GM23338 (cell line): ENCODE measurements around the gene PPP6R2. TPM values are rescaled to one million over a fixed set of nuclear protein-coding genes. Genes with fewer than 3 reads are reported as not detected.

Experiments
- ATAC-seq: fragments of 200-7000 bp; cut with Tn5 transposase; 3 replicates; pipeline ENCODE4 v1.9.1; 2020
- DNase-seq: peaks from one replicate; pipeline ENCODE4 v3.0.0-alpha.2; 2015; ENCODE audit warnings: low spot score
- H2AFZ ChIP-seq: fragments of 200-600 bp; sonication (generic); 2 replicates; pipeline ENCODE4 v1.8.0; 2016; ENCODE audit warnings: antibody characterized with exemption, mild to moderate bottlenecking, moderate library complexity
- H3F3A ChIP-seq: fragments of 200-600 bp; sonication (generic); replicated peaks from 2 replicates; pipeline ENCODE4 v1.8.0; 2017; ENCODE audit warnings: antibody characterized with exemption, mixed run types, low read depth
- H3K27ac ChIP-seq: fragments of 200-600 bp; sonication (generic); 2 replicates; pipeline ENCODE4 v1.6.1; 2016; ENCODE audit warnings: low read depth
- H3K27me3 ChIP-seq: fragments of 200-600 bp; sonication (generic); 2 replicates; pipeline ENCODE4 v1.8.0; 2016; ENCODE audit warnings: mild to moderate bottlenecking, mixed run types, moderate library complexity; ENCODE audit not compliant: insufficient read depth
- H3K36me3 ChIP-seq: fragments of 200-600 bp; sonication (generic); 2 replicates; pipeline ENCODE4 v1.8.0; 2016; ENCODE audit warnings: mild to moderate bottlenecking; ENCODE audit not compliant: insufficient read depth
- H3K4me1 ChIP-seq: fragments of 200-600 bp; sonication (generic); 2 replicates; pipeline ENCODE4 v1.8.0; 2016; ENCODE audit warnings: mild to moderate bottlenecking, moderate library complexity; ENCODE audit not compliant: insufficient read depth
- H3K4me2 ChIP-seq: fragments of 200-600 bp; sonication (generic); 2 replicates; pipeline ENCODE4 v1.7.1; 2017; ENCODE audit warnings: mixed run types
- H3K4me3 ChIP-seq: fragments of 200-600 bp; sonication (generic); 2 replicates; pipeline ENCODE4 v1.6.1; 2016; ENCODE audit warnings: mixed run types
- H3K79me2 ChIP-seq: fragments of 200-600 bp; sonication (generic); replicated peaks from 2 replicates; pipeline ENCODE4 v1.8.0; 2017; ENCODE audit warnings: mild to moderate bottlenecking; ENCODE audit not compliant: insufficient read depth
- H3K9me2 ChIP-seq: fragments of 200-600 bp; sonication (generic); 2 replicates; pipeline ENCODE4 v1.8.0; 2017; ENCODE audit not compliant: insufficient read depth
- H4K20me1 ChIP-seq: fragments of 200-600 bp; sonication (generic); replicated peaks from 2 replicates; pipeline ENCODE4 v1.8.0; 2017; ENCODE audit warnings: mild to moderate bottlenecking; ENCODE audit not compliant: insufficient read depth
- H3K27ac Mint-ChIP-seq: 2 replicates; pipeline ENCODE4 v1.8.0; 2020; ENCODE audit warnings: inconsistent platforms, mild to moderate bottlenecking, moderate library complexity, mixed read lengths
- H3K27me3 Mint-ChIP-seq: 3 replicates; pipeline ENCODE4 v1.8.0; 2022; ENCODE audit warnings: low read depth, mild to moderate bottlenecking, moderate library complexity, mixed read lengths, inconsistent platforms; ENCODE audit not compliant: insufficient read depth, poor library complexity
- H3K36me3 Mint-ChIP-seq: 3 replicates; pipeline ENCODE4 v1.8.0; 2021; ENCODE audit warnings: low read depth, mild to moderate bottlenecking, inconsistent platforms, moderate library complexity, mixed read lengths
- H3K4me1 Mint-ChIP-seq: 3 replicates; pipeline ENCODE4 v1.8.0; 2020; ENCODE audit warnings: mild to moderate bottlenecking, inconsistent platforms, mixed read lengths
- H3K4me3 Mint-ChIP-seq: 3 replicates; pipeline ENCODE4 v1.8.0; 2021; ENCODE audit warnings: moderate library complexity, mild to moderate bottlenecking, inconsistent platforms, mixed read lengths
- H3K9me3 Mint-ChIP-seq: 3 replicates; pipeline ENCODE4 v1.8.0; 2020; ENCODE audit warnings: moderate library complexity, mild to moderate bottlenecking, inconsistent platforms, mixed read lengths
- CTCF ChIP-seq, 2 experiments: fragments of 200-600 bp in 1 of 2; sonication (generic) in 1 of 2; conservative IDR thresholded peaks; 2 replicates each; pipeline versions ENCODE4 v1.5.1 to v1.6.1; 2016 to 2017; ENCODE audit warnings: antibody characterized with exemption in 2 of 2, low read depth in 2 of 2, mild to moderate bottlenecking in 2 of 2, moderate library complexity in 1 of 2
- EZH2phosphoT487 ChIP-seq: fragments of 200-600 bp; sonication (generic); IDR thresholded peaks from one replicate; pipeline ENCODE4 v1.8.1; 2018; ENCODE audit warnings: antibody characterized with exemption; ENCODE audit not compliant: unreplicated experiment
- JUNB ChIP-seq: IDR thresholded peaks from one replicate; pipeline ENCODE4 v1.6.1; 2016; ENCODE audit warnings: antibody characterized with exemption; ENCODE audit not compliant: unreplicated experiment
- POLR2AphosphoS5 ChIP-seq: IDR thresholded peaks from 2 replicates; pipeline ENCODE4 v1.6.1; 2016; ENCODE audit warnings: antibody characterized with exemption, low read depth
- ZNF114 ChIP-seq: fragments of 250-450 bp; sonication (Bioruptor Pico); IDR thresholded peaks from 2 replicates; pipeline ENCODE4 v1.5.0; 2020; ENCODE audit warnings: mild to moderate bottlenecking, moderate library complexity
- ZNF462 ChIP-seq: fragments of 250-450 bp; sonication (Bioruptor Pico); IDR thresholded peaks from 2 replicates; pipeline ENCODE4 v1.5.0; 2020; ENCODE audit warnings: mild to moderate bottlenecking, moderate library complexity
- polyA plus RNA-seq: library from polyadenylated mRNA; unstranded; fragments of >200 nt; fragmentation: Nextera tagmentation; extraction: Ambion mirVana; gene quantifications from 2 replicates; pipeline ENCODE4 v1.2.1, GENCODE V29; 2016
- total RNA-seq: library from RNA; depleted of rRNA; stranded (reverse); fragments of >200 nt; shearing (Covaris generic); gene quantifications from 2 replicates; pipeline ENCODE4 v1.2.3, GENCODE V29; 2014

PPP6R2 gene
- total and polyA plus RNA-seq, 2 experiments from 2014 or later: 11.9 to 45.8 TPM

DNA sequence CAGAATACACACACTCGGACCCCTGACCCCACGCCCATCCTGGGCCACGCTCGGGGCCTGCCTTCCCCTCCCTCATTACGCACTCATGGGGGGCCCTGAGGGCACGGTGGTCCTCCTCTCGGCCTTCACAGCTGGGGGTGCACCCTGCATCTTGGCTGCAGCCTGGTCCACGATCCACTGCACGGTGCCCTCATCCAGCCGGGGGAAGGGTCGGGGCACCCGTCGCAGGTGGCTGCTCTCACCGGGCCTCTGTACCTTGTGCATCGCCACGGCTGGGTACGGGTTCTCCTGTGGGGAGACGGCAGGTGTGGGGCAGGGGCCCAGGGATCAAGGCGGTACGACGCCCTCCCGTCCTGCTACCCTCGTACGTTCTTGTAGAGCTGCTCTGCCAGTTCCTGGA lies 121.3 kb downstream of the PPP6R2 start:
- peaks cover 9% of the 10 kb centered on the region for H3K4me1 Mint-ChIP-seq
- H3K27ac ChIP-seq: no peak overlapping the region
- H3K4me2 ChIP-seq: no peak overlapping the region
- peaks cover 38% of the 10 kb centered on the region for H3K36me3 Mint-ChIP-seq
- no peak for ATAC-seq
- H3K36me3 ChIP-seq: no peaks in the 10 kb centered on the region
- no peak overlapping the region for H3K4me3 ChIP-seq
- H4K20me1 ChIP-seq: peaks cover 12% of the 10 kb centered on the region
- H2AFZ ChIP-seq: no peak overlapping the region
- TF ChIP-seq CTCF (conservative IDR thresholded peaks at IDR 0.05; ENCODE audit: low read depth in 2 of 2) (no peak), POLR2AphosphoS5 (no peak), ZNF114 (CRISPR knock-in tag) (no peak), EZH2phosphoT487 (no peak), JUNB (no peak), ZNF462 (CRISPR knock-in tag) (no peak)
- DNase-seq: no peak
- no peak overlapping the region for H3K27ac Mint-ChIP-seq
- peaks cover under 1% of the 10 kb centered on the region; the same call in 1 of the 2 replicates for H3K4me1 ChIP-seq
- H3K9me2 ChIP-seq: no peaks in the 10 kb centered on the region
- H3K4me3 Mint-ChIP-seq: no peak overlapping the region
- peaks cover 14% of the 10 kb centered on the region for H3K79me2 ChIP-seq
- H3K27me3 Mint-ChIP-seq: peaks cover 7% of the 10 kb centered on the region
- no peaks in the 10 kb centered on the region for H3K27me3 ChIP-seq
- H3K9me3 Mint-ChIP-seq: no peaks in the 10 kb centered on the region
- H3F3A ChIP-seq: 0 out of 2 replicates have a peak, but pooled peaks cover 3% of the 10 kb centered on the region
